Transverse colon (tissue), 3 donors: ENCODE measurements around the gene GSTCD.
"Not testable (repeated sequence)": the region's sequence is repeated elsewhere in the genome, so short reads cannot be mapped to it uniquely, and the experiment has no call there.

Source experiments
- POLR2A ChIP-seq: fragments of 450-650 bp; IDR thresholded peaks from one replicate; pipeline ENCODE4 v1.6.1; 2016; ENCODE audit warnings: antibody characterized with exemption, mild to moderate bottlenecking, moderate library complexity
- TF ChIP-seq, protein P1 (sequence below), 5 experiments: fragments of 200-600 bp in 3 of 5; fragments of 450-650 bp in 2 of 5; sonication (generic) in 3 of 5; IDR thresholded peaks; 1 replicate in 2 of 5; 2 replicates in 3 of 5; pipeline ENCODE4 v1.5.1; 2016 to 2017; ENCODE audit warnings: antibody characterized with exemption in 5 of 5, inconsistent platforms in 3 of 5, mild to moderate bottlenecking in 2 of 5, moderate library complexity in 1 of 5

DNA sequence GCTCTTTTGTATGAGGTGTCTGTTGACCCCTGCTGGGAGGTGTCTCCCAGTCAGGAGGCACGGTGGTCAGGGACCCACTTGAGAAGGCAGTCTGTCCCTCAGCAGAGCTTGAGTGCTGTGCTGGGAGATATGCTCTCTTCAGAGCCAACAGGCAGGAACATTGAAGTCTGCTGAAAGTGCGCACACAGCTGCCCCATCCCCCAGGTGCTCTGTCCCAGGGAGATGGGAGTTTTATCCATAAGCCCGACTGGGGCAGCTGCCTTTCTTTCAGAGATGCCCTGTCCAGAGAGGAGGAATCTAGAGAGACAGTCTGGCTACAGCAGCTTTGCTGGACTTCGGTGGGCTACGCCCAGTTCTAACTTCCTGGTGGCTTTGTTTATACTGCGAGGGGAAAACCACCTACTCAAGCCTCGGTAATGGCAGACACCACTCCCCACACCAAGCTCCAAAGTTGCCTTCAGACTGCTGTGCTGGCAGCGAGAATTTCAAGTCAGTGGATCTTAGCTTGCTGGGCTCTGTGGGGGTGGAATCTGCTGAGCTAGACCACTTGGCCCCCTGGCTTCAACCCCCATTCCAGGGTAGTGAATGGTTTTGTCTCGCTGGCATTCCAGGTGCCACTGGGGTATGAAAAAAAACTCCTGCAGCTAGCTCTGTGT is 67.3 kb downstream of the GSTCD start:
- TF ChIP-seq, protein P1, sequence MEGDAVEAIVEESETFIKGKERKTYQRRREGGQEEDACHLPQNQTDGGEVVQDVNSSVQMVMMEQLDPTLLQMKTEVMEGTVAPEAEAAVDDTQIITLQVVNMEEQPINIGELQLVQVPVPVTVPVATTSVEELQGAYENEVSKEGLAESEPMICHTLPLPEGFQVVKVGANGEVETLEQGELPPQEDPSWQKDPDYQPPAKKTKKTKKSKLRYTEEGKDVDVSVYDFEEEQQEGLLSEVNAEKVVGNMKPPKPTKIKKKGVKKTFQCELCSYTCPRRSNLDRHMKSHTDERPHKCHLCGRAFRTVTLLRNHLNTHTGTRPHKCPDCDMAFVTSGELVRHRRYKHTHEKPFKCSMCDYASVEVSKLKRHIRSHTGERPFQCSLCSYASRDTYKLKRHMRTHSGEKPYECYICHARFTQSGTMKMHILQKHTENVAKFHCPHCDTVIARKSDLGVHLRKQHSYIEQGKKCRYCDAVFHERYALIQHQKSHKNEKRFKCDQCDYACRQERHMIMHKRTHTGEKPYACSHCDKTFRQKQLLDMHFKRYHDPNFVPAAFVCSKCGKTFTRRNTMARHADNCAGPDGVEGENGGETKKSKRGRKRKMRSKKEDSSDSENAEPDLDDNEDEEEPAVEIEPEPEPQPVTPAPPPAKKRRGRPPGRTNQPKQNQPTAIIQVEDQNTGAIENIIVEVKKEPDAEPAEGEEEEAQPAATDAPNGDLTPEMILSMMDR (IDR thresholded peaks at IDR 0.05) = not testable (repeated sequence)
- not testable (repeated sequence) for TF ChIP-seq POLR2A
